Liver (tissue), 9 donors: Measurements from ENCODE around the gene HYLS1. TPM values are rescaled to one million over a fixed set of nuclear protein-coding genes. Genes with fewer than 3 reads are reported as not detected.

ENCODE experiments used
- DNase-seq: peaks from one replicate; pipeline ENCODE4 v3.0.0-alpha.2; 2017; ENCODE audit warnings: low spot score
- H3K27ac ChIP-seq, 2 donors: one replicate each; pipeline ENCODE4 v1.7.0; 2013; ENCODE audit warnings: inconsistent platforms in 2 of 2, low read length in 2 of 2, control low read depth in 1 of 2, low read depth in 1 of 2, mild to moderate bottlenecking in 1 of 2
- H3K27me3 ChIP-seq, 4 donors: one replicate each; pipeline versions ENCODE4 v1.6.1 to v1.7.0; 2013; ENCODE audit warnings: low read length in 3 of 4, inconsistent platforms in 1 of 4, mild to moderate bottlenecking in 1 of 4, moderate library complexity in 1 of 4; ENCODE audit not compliant: control insufficient read depth in 4 of 4, insufficient read depth in 4 of 4
- H3K36me3 ChIP-seq, 4 donors: one replicate each; pipeline versions ENCODE4 v1.6.1 to v1.7.0; 2013; ENCODE audit warnings: low read length in 3 of 4, mild to moderate bottlenecking in 3 of 4, low read depth in 1 of 4, moderate library complexity in 1 of 4; ENCODE audit not compliant: control insufficient read depth in 4 of 4, insufficient read depth in 3 of 4
- H3K4me1 ChIP-seq, 4 donors: one replicate each; pipeline versions ENCODE4 v1.6.1 to v1.7.0; 2013; ENCODE audit warnings: low read length in 3 of 4, mild to moderate bottlenecking in 3 of 4, moderate library complexity in 1 of 4; ENCODE audit not compliant: control insufficient read depth in 4 of 4, insufficient read depth in 4 of 4
- H3K4me3 ChIP-seq, 3 donors: one replicate each; pipeline versions ENCODE4 v1.6.1 to v1.7.0; 2013; ENCODE audit warnings: low read length in 3 of 3, control low read depth in 1 of 3, low read depth in 1 of 3, mild to moderate bottlenecking in 1 of 3
- H3K9ac ChIP-seq, 2 donors: one replicate each; pipeline ENCODE4 v1.7.0; 2013; ENCODE audit warnings: low read length in 2 of 2, mild to moderate bottlenecking in 2 of 2, moderate library complexity in 2 of 2, control low read depth in 1 of 2, low read depth in 1 of 2
- H3K9me3 ChIP-seq, 4 donors: one replicate each; pipeline versions ENCODE4 v1.6.1 to v1.7.0; 2013; ENCODE audit warnings: low read length in 3 of 4; ENCODE audit not compliant: control insufficient read depth in 4 of 4
- EGR1 ChIP-seq, 2 donors: IDR thresholded peaks; 2 replicates each; pipeline ENCODE4 v1.6.1; 2016 to 2018; ENCODE audit warnings: antibody characterized with exemption in 2 of 2, low read depth in 2 of 2
- FOXA1 ChIP-seq: IDR thresholded peaks from 2 replicates; pipeline ENCODE4 v1.6.1; 2016; ENCODE audit warnings: antibody characterized with exemption
- FOXA2 ChIP-seq: IDR thresholded peaks from 2 replicates; pipeline ENCODE4 v1.6.1; 2016; ENCODE audit warnings: antibody characterized with exemption
- GABPA ChIP-seq, 2 donors: IDR thresholded peaks in 1 of 2; conservative IDR thresholded peaks in 1 of 2; 2 replicates each; pipeline ENCODE4 v1.6.1; 2016; ENCODE audit warnings: antibody characterized with exemption in 2 of 2, mild to moderate bottlenecking in 1 of 2, moderate library complexity in 1 of 2
- HNF4A ChIP-seq, 2 donors: conservative IDR thresholded peaks; 2 replicates each; pipeline ENCODE4 v1.6.1; 2016; ENCODE audit warnings: antibody characterized with exemption in 2 of 2, mild to moderate bottlenecking in 2 of 2
- HNF4G ChIP-seq: IDR thresholded peaks from 2 replicates; pipeline ENCODE4 v1.6.1; 2016; ENCODE audit warnings: antibody characterized with exemption
- JUND ChIP-seq, 2 donors: IDR thresholded peaks; 2 replicates each; pipeline ENCODE4 v1.6.1; 2016; ENCODE audit warnings: antibody characterized with exemption in 2 of 2
- NR2F2 ChIP-seq: IDR thresholded peaks from 2 replicates; pipeline ENCODE4 v1.6.1; 2016; ENCODE audit warnings: antibody characterized with exemption
- RAD21 ChIP-seq, 2 donors: IDR thresholded peaks; 2 replicates each; pipeline ENCODE4 v1.6.1; 2016; ENCODE audit warnings: antibody characterized with exemption in 2 of 2, mild to moderate bottlenecking in 2 of 2
- RXRA ChIP-seq, 2 donors: IDR thresholded peaks; 2 replicates each; pipeline ENCODE4 v1.6.1; 2017 to 2018; ENCODE audit warnings: antibody characterized with exemption in 2 of 2, mild to moderate bottlenecking in 1 of 2
- SP1 ChIP-seq: IDR thresholded peaks from 2 replicates; pipeline ENCODE4 v1.6.1; 2018; ENCODE audit warnings: antibody characterized with exemption, mild to moderate bottlenecking
- TAF1 ChIP-seq: conservative IDR thresholded peaks from 2 replicates; pipeline ENCODE4 v1.6.1; 2016; ENCODE audit warnings: antibody characterized with exemption, mild to moderate bottlenecking
- YY1 ChIP-seq: IDR thresholded peaks from 2 replicates; pipeline ENCODE4 v1.6.1; 2016; ENCODE audit warnings: antibody characterized with exemption, mild to moderate bottlenecking
- WGBS: extraction: QIAGEN DNeasy Blood & Tissue Kit; methylation state at CpG from one replicate; pipeline ENCODE4 v1.1.7; 2013; 5-methylcytosine and 5-hydroxymethylcytosine counted together
- polyA plus RNA-seq, 2 donors: library from polyadenylated mRNA; stranded (reverse) in 1 of 2; unstranded in 1 of 2; fragments of 200-250 nt in 1 of 2; fragments of >200 nt in 1 of 2; fragmentation: Nextera tagmentation in 1 of 2; extraction: Ambion mirVana in 1 of 2; gene quantifications; one replicate each; pipeline versions ENCODE4 v1.2.1 to v1.2.3, GENCODE V29; 2013 to 2015
- total RNA-seq, 2 donors: library from RNA; depleted of rRNA; stranded (reverse); fragments of >200 nt; gene quantifications; one replicate each; pipeline ENCODE4 v1.2.3, GENCODE V29; 2014
- TF ChIP-seq, protein P1 (sequence below): IDR thresholded peaks from 2 replicates; pipeline ENCODE4 v1.6.1; 2016; ENCODE audit warnings: antibody characterized with exemption, mild to moderate bottlenecking
- TF ChIP-seq, protein P2 (sequence below): fragments of 150-350 bp; IDR thresholded peaks from 2 replicates; pipeline ENCODE4 v1.5.1; 2017; ENCODE audit warnings: improper control_type of control experiment, low read depth, low read length; ENCODE audit not compliant: missing input control
- TF ChIP-seq, protein P3 (sequence below): IDR thresholded peaks from 2 replicates; pipeline ENCODE4 v1.6.1; 2016; ENCODE audit warnings: antibody characterized with exemption
- TF ChIP-seq, protein P4 (sequence below): IDR thresholded peaks from 2 replicates; pipeline ENCODE4 v1.6.1; 2016; ENCODE audit warnings: antibody characterized with exemption
- donor health status: healthy.
- donor health status: healthy.
- donor health status: healthy.
- donor health status: healthy.
- donor health status: healthy.

The HYLS1 gene
- total and polyA plus RNA-seq, 4 donors = 1.9 to 4.9 (median 3.7) TPM

DNA sequence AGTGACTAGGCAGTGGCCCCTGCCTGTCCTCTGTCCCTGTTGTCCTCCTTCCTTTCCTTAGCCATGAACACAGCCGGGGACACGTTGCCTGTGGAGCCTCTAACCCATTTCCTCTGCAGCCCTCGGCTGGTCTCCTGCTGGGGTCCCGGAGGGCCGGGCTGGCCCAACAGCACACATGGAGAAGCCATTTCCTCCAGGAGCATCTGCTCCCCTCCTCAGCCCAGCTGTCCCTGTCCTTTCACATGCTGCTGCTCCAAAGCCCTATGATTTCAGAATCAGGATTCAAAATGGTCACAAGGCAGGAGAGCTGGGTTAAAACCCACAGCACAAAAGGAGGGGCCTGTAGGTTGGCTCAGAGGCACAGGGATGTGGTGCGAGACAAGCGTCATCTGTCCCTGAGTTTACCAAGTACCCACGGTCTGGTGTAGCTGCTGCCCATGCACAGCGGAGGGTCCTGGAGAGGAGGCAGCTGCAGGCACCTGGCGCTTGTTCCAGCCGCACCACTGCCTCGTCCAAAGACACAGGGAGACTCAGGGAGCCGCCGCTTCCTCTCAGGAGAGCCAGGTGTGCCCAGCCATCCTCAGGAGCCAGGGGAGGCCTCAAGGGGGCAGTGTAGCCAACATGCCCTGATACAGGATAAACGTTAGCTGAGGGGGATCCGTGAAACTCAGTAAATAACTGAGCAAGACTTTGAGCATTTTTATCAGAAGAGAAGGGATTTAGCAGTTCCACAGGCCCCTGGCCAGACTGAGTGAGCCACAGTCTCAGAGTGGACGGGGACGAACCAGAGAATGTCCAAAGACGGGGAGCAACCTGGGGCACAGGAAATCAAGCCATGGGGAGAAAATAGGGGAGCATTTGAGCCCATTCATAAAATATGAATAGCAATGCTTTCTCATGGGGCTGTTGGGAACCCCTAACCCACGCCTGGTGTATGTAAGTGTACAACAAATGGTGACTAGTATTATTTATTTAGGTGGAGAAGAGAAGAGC is 54.4 kb downstream of the HYLS1 start:
- Histone ChIP-seq H3K4me3 (no peak overlapping the region), H3K9ac (no peak overlapping the region), H3K9me3 (no peaks in the 10 kb centered on the region), H3K27ac (no peak overlapping the region), H3K36me3 (no peaks in the 10 kb centered on the region), H3K27me3 (no peaks in the 10 kb centered on the region), H3K4me1 (peaks cover 0 to 5% (median 1%) of the 10 kb centered on the region in 4 donors)
- 37% methylated on average over 20 of the region's 20 CpGs for WGBS
- peak; percentile 59 for DNase-seq
- no peak for TF ChIP-seq JUND (IDR thresholded peaks at IDR 0.05)
- TF ChIP-seq RAD21 (IDR thresholded peaks at IDR 0.05) = peak; percentile 85 to 90
- TF ChIP-seq HNF4A (conservative IDR thresholded peaks at IDR 0.05) = no peak
- no peak for TF ChIP-seq TAF1
- no peak for TF ChIP-seq EGR1 (IDR thresholded peaks at IDR 0.05; ENCODE audit: low read depth in 2 of 2)
- TF ChIP-seq, protein P1, sequence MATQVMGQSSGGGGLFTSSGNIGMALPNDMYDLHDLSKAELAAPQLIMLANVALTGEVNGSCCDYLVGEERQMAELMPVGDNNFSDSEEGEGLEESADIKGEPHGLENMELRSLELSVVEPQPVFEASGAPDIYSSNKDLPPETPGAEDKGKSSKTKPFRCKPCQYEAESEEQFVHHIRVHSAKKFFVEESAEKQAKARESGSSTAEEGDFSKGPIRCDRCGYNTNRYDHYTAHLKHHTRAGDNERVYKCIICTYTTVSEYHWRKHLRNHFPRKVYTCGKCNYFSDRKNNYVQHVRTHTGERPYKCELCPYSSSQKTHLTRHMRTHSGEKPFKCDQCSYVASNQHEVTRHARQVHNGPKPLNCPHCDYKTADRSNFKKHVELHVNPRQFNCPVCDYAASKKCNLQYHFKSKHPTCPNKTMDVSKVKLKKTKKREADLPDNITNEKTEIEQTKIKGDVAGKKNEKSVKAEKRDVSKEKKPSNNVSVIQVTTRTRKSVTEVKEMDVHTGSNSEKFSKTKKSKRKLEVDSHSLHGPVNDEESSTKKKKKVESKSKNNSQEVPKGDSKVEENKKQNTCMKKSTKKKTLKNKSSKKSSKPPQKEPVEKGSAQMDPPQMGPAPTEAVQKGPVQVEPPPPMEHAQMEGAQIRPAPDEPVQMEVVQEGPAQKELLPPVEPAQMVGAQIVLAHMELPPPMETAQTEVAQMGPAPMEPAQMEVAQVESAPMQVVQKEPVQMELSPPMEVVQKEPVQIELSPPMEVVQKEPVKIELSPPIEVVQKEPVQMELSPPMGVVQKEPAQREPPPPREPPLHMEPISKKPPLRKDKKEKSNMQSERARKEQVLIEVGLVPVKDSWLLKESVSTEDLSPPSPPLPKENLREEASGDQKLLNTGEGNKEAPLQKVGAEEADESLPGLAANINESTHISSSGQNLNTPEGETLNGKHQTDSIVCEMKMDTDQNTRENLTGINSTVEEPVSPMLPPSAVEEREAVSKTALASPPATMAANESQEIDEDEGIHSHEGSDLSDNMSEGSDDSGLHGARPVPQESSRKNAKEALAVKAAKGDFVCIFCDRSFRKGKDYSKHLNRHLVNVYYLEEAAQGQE = no peak
- TF ChIP-seq, protein P2, sequence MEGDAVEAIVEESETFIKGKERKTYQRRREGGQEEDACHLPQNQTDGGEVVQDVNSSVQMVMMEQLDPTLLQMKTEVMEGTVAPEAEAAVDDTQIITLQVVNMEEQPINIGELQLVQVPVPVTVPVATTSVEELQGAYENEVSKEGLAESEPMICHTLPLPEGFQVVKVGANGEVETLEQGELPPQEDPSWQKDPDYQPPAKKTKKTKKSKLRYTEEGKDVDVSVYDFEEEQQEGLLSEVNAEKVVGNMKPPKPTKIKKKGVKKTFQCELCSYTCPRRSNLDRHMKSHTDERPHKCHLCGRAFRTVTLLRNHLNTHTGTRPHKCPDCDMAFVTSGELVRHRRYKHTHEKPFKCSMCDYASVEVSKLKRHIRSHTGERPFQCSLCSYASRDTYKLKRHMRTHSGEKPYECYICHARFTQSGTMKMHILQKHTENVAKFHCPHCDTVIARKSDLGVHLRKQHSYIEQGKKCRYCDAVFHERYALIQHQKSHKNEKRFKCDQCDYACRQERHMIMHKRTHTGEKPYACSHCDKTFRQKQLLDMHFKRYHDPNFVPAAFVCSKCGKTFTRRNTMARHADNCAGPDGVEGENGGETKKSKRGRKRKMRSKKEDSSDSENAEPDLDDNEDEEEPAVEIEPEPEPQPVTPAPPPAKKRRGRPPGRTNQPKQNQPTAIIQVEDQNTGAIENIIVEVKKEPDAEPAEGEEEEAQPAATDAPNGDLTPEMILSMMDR = peak; percentile 71
- TF ChIP-seq NR2F2 = no peak
- no peak for TF ChIP-seq HNF4G
- no peak for TF ChIP-seq YY1
- TF ChIP-seq, protein P3, sequence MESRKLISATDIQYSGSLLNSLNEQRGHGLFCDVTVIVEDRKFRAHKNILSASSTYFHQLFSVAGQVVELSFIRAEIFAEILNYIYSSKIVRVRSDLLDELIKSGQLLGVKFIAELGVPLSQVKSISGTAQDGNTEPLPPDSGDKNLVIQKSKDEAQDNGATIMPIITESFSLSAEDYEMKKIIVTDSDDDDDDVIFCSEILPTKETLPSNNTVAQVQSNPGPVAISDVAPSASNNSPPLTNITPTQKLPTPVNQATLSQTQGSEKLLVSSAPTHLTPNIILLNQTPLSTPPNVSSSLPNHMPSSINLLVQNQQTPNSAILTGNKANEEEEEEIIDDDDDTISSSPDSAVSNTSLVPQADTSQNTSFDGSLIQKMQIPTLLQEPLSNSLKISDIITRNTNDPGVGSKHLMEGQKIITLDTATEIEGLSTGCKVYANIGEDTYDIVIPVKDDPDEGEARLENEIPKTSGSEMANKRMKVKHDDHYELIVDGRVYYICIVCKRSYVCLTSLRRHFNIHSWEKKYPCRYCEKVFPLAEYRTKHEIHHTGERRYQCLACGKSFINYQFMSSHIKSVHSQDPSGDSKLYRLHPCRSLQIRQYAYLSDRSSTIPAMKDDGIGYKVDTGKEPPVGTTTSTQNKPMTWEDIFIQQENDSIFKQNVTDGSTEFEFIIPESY = no peak
- no peak for TF ChIP-seq GABPA (IDR thresholded peaks at IDR 0.05 in 1 of 2, conservative IDR thresholded peaks at IDR 0.05 in 1 of 2)
- TF ChIP-seq SP1 = no peak
- no peak for TF ChIP-seq RXRA (IDR thresholded peaks at IDR 0.05)
- TF ChIP-seq FOXA1 = no peak
- no peak for TF ChIP-seq FOXA2
- TF ChIP-seq, protein P4, sequence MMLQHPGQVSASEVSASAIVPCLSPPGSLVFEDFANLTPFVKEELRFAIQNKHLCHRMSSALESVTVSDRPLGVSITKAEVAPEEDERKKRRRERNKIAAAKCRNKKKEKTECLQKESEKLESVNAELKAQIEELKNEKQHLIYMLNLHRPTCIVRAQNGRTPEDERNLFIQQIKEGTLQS = no peak
